22Rv1 (cell line): ENCODE measurements around the gene ATP7A.
"Not testable (repeated sequence)": the region's sequence is repeated elsewhere in the genome, so short reads cannot be mapped to it uniquely, and the experiment has no call there.

Experiments
- H3K27ac ChIP-seq: fragments of 450-650 bp; 2 replicates; pipeline ENCODE4 v1.5.1; 2017
- CTCF ChIP-seq: fragments of 450-650 bp; IDR thresholded peaks from 2 replicates; pipeline ENCODE4 v1.5.1; 2017; ENCODE audit warnings: mild to moderate bottlenecking
- ZFX ChIP-seq: fragments of 450-650 bp; IDR thresholded peaks from 2 replicates; pipeline ENCODE4 v1.6.1; 2017; ENCODE audit warnings: antibody characterized with exemption, borderline replicate concordance

ATP7A gene

GRCh38 chrX:78042601-78043000 is 132.1 kb downstream of the ATP7A start:
- no peak for TF ChIP-seq CTCF
- TF ChIP-seq ZFX, result no peak
- no peak overlapping the region for H3K27ac ChIP-seq

GRCh38 chrX:78046362-78046761 is 135.9 kb downstream of the ATP7A start:
- H3K27ac ChIP-seq, result no peak overlapping the region
- TF ChIP-seq ZFX (no peak), CTCF (no peak)

GRCh38 chrX:78048052-78048451 is 137.6 kb downstream of the ATP7A start:
- TF ChIP-seq CTCF (no peak), ZFX (no peak)
- H3K27ac ChIP-seq, result no peak overlapping the region

GRCh38 chrX:78063687-78064086 is 153.2 kb downstream of the ATP7A start:
- no peak overlapping the region for H3K27ac ChIP-seq
- TF ChIP-seq CTCF, result no peak
- no peak for TF ChIP-seq ZFX

GRCh38 chrX:78064152-78064551 is 153.7 kb downstream of the ATP7A start:
- TF ChIP-seq ZFX, result no peak
- no peak for TF ChIP-seq CTCF
- H3K27ac ChIP-seq, result no peak overlapping the region

- not testable (repeated sequence) for H3K27ac ChIP-seq
Observed at GRCh38 chrX:78064698-78065601, 154.5 kb downstream of the ATP7A start.

- TF ChIP-seq ZFX (no peak), CTCF (no peak)
- H3K27ac ChIP-seq, result no peak overlapping the region
Observed at GRCh38 chrX:78066110-78066509, 155.6 kb downstream of the ATP7A start.
